ENCODE measurements around the gene VDR.
A peak's percentile ranks its signal among the peaks of the same experiment; 100 is the strongest.

The VDR gene

GRCh38 chr12:47800582-47800981 is 104.2 kb downstream of the VDR start:
- no peaks in the 10 kb centered on the region for H3K27me3 Mint-ChIP-seq
- H3K36me3 Mint-ChIP-seq = peaks cover 8% of the 10 kb centered on the region
- ATAC-seq (ENCODE audit: low read depth) (no peak), DNase-seq (ENCODE audit: low spot score in 2 of 2) (no peak)
- H3K4me3 Mint-ChIP-seq = no peak overlapping the region
- H3K9me3 Mint-ChIP-seq = no peaks in the 10 kb centered on the region
- H3K27ac Mint-ChIP-seq = peak overlapping the region; percentile 29
- peaks cover 47% of the 10 kb centered on the region for H3K4me1 Mint-ChIP-seq

- no peak overlapping the region for H3K4me3 Mint-ChIP-seq
- ATAC-seq (ENCODE audit: low read depth) (no peak), DNase-seq (ENCODE audit: low spot score in 2 of 2) (no peak)
- no peaks in the 10 kb centered on the region for H3K27me3 Mint-ChIP-seq
- peaks cover 38% of the 10 kb centered on the region for H3K4me1 Mint-ChIP-seq
- no peaks in the 10 kb centered on the region for H3K9me3 Mint-ChIP-seq
- H3K27ac Mint-ChIP-seq = no peak overlapping the region
- H3K36me3 Mint-ChIP-seq = peaks cover 12% of the 10 kb centered on the region
These were observed 105.3 kb downstream of the VDR start for GRCh38 chr12:47799357-47799955.

GRCh38 chr12:47798382-47798948 is 106.3 kb downstream of the VDR start:
- no peaks in the 10 kb centered on the region for H3K9me3 Mint-ChIP-seq
- H3K36me3 Mint-ChIP-seq = peaks cover 15% of the 10 kb centered on the region
- peaks cover 30% of the 10 kb centered on the region for H3K4me1 Mint-ChIP-seq
- DNase-seq (ENCODE audit: low spot score in 2 of 2) (no peak), ATAC-seq (ENCODE audit: low read depth) (no peak)
- H3K27me3 Mint-ChIP-seq = no peaks in the 10 kb centered on the region
- H3K4me3 Mint-ChIP-seq = no peak overlapping the region
- H3K27ac Mint-ChIP-seq = no peak overlapping the region

- Mint-ChIP-seq H3K27me3 (no peaks in the 10 kb centered on the region), H3K4me1 (peaks cover 20% of the 10 kb centered on the region), H3K9me3 (no peaks in the 10 kb centered on the region), H3K27ac (peak overlapping the region; percentile 39), H3K4me3 (no peak overlapping the region), H3K36me3 (peaks cover 15% of the 10 kb centered on the region)
- DNase-seq (ENCODE audit: low spot score in 2 of 2) (peak; percentile 40 to 43), ATAC-seq (ENCODE audit: low read depth) (peak; percentile 95)
These were observed 107.4 kb downstream of the VDR start for GRCh38 chr12:47797441-47797840.

- H3K9me3 Mint-ChIP-seq = no peaks in the 10 kb centered on the region
- no peak for ATAC-seq (ENCODE audit: low read depth)
- no peak for DNase-seq (ENCODE audit: low spot score in 2 of 2)
- no peak overlapping the region for H3K4me3 Mint-ChIP-seq
- H3K27me3 Mint-ChIP-seq = no peaks in the 10 kb centered on the region
- peaks cover 17% of the 10 kb centered on the region for H3K36me3 Mint-ChIP-seq
- H3K27ac Mint-ChIP-seq = peak overlapping the region; percentile 20
- peaks cover 8% of the 10 kb centered on the region for H3K4me1 Mint-ChIP-seq
These were observed 108.9 kb downstream of the VDR start for GRCh38 chr12:47795814-47796411.

GRCh38 chr12:47795121-47795813 is 109.5 kb downstream of the VDR start:
- H3K4me3 Mint-ChIP-seq = no peak overlapping the region
- no peaks in the 10 kb centered on the region for H3K27me3 Mint-ChIP-seq
- DNase-seq (ENCODE audit: low spot score in 2 of 2) (no peak), ATAC-seq (ENCODE audit: low read depth) (no peak)
- peaks cover 6% of the 10 kb centered on the region for H3K4me1 Mint-ChIP-seq
- no peaks in the 10 kb centered on the region for H3K9me3 Mint-ChIP-seq
- peak overlapping the region; percentile 20 for H3K27ac Mint-ChIP-seq
- peaks cover 21% of the 10 kb centered on the region for H3K36me3 Mint-ChIP-seq

GRCh38 chr12:47794679-47795078 is 110.1 kb downstream of the VDR start:
- Mint-ChIP-seq H3K36me3 (peaks cover 23% of the 10 kb centered on the region), H3K4me3 (no peak overlapping the region), H3K4me1 (peaks cover 6% of the 10 kb centered on the region), H3K27me3 (no peaks in the 10 kb centered on the region), H3K9me3 (no peaks in the 10 kb centered on the region), H3K27ac (no peak overlapping the region)
- DNase-seq (ENCODE audit: low spot score in 2 of 2) = no peak
- no peak for ATAC-seq (ENCODE audit: low read depth)

- no peak overlapping the region for H3K4me3 Mint-ChIP-seq
- H3K4me1 Mint-ChIP-seq = peaks cover 4% of the 10 kb centered on the region
- H3K36me3 Mint-ChIP-seq = peaks cover 27% of the 10 kb centered on the region
- H3K27ac Mint-ChIP-seq = no peak overlapping the region
- no peak for DNase-seq (ENCODE audit: low spot score in 2 of 2)
- no peak for ATAC-seq (ENCODE audit: low read depth)
- no peaks in the 10 kb centered on the region for H3K9me3 Mint-ChIP-seq
- H3K27me3 Mint-ChIP-seq = no peaks in the 10 kb centered on the region
These were observed 111.6 kb downstream of the VDR start for GRCh38 chr12:47793015-47793681.

GRCh38 chr12:47791874-47792273 is 112.9 kb downstream of the VDR start:
- Mint-ChIP-seq H3K36me3 (peaks cover 35% of the 10 kb centered on the region), H3K27ac (peak overlapping the region; percentile 66), H3K27me3 (no peaks in the 10 kb centered on the region), H3K4me3 (no peak overlapping the region), H3K9me3 (no peaks in the 10 kb centered on the region), H3K4me1 (no peaks in the 10 kb centered on the region)
- ATAC-seq (ENCODE audit: low read depth) (no peak), DNase-seq (ENCODE audit: low spot score in 2 of 2) (no peak)
